Neural progenitor cell (in vitro differentiated cells): ENCODE measurements around the gene ADM2.

Experiments used
- EZH2phosphoT487 ChIP-seq: fragments of 200-600 bp; sonication (generic); IDR thresholded peaks from 2 replicates; pipeline ENCODE4 v1.6.1; 2017; ENCODE audit warnings: antibody characterized with exemption
- TF ChIP-seq, protein P1 (sequence below): fragments of 200-600 bp; sonication (generic); IDR thresholded peaks from 2 replicates; pipeline ENCODE4 v1.5.1; 2017; ENCODE audit warnings: antibody characterized with exemption, mild to moderate bottlenecking

DNA sequence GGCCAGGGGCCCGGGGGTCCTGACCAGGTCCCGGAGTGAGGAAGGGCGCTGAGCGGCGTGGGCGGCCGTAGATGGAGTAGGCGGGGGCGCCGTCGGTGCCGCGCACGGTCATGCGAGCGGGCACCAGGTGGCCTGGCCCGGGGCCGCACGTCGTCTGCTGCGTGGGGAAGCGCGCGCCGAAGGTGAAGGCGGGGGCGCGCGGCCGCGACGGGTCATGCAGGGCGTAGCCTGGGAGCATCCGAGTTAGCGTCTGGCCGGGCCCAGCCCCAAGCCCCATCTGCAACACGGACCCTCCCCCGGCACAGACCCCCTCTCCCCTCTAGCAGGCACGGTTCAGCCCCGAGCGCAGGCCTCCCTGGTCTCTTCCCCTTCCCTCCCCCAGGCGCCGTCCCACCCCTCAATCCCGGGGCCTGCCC is 50.2 kb downstream of the ADM2 start:
- TF ChIP-seq, protein P1, sequence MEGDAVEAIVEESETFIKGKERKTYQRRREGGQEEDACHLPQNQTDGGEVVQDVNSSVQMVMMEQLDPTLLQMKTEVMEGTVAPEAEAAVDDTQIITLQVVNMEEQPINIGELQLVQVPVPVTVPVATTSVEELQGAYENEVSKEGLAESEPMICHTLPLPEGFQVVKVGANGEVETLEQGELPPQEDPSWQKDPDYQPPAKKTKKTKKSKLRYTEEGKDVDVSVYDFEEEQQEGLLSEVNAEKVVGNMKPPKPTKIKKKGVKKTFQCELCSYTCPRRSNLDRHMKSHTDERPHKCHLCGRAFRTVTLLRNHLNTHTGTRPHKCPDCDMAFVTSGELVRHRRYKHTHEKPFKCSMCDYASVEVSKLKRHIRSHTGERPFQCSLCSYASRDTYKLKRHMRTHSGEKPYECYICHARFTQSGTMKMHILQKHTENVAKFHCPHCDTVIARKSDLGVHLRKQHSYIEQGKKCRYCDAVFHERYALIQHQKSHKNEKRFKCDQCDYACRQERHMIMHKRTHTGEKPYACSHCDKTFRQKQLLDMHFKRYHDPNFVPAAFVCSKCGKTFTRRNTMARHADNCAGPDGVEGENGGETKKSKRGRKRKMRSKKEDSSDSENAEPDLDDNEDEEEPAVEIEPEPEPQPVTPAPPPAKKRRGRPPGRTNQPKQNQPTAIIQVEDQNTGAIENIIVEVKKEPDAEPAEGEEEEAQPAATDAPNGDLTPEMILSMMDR: no peak
- no peak for TF ChIP-seq EZH2phosphoT487
